Fibroblast of lung (primary cell): ENCODE results near the gene BRCC3.

Source experiments
- EZH2 ChIP-seq: IDR thresholded peaks from 2 replicates; pipeline ENCODE4 v1.5.1; 2012; ENCODE audit warnings: low read length, control low read depth, mild to moderate bottlenecking; ENCODE audit errors: missing control alignments
- TF ChIP-seq, protein P1 (sequence below), 2 donors: IDR thresholded peaks in 1 of 2; conservative IDR thresholded peaks in 1 of 2; 1 replicate in 1 of 2; 2 replicates in 1 of 2; pipeline ENCODE4 v1.5.1; 2011 to 2012; ENCODE audit warnings: low read length in 2 of 2, control low read depth in 1 of 2, inconsistent platforms in 1 of 2, low read depth in 1 of 2, mild to moderate bottlenecking in 1 of 2

DNA sequence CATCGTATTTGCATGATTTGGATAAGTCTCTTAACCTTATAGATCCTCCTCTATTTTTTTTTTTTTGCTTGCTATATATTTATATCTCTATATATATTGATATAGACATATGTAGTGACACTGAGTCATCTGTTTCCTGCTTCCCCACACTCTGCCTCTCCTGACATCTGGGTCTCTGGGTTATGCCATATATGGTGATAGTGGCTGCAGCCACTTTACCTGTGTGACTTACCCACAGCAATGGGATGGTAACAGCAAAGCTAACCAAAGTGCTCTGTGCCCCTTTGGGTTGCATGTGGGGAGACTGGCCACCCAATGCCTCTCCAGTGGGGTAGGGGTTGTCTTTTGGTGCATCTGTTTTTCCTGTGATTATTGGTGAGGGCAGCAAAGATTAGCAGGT, 14.8 kb upstream of the BRCC3 start:
- TF ChIP-seq, protein P1, sequence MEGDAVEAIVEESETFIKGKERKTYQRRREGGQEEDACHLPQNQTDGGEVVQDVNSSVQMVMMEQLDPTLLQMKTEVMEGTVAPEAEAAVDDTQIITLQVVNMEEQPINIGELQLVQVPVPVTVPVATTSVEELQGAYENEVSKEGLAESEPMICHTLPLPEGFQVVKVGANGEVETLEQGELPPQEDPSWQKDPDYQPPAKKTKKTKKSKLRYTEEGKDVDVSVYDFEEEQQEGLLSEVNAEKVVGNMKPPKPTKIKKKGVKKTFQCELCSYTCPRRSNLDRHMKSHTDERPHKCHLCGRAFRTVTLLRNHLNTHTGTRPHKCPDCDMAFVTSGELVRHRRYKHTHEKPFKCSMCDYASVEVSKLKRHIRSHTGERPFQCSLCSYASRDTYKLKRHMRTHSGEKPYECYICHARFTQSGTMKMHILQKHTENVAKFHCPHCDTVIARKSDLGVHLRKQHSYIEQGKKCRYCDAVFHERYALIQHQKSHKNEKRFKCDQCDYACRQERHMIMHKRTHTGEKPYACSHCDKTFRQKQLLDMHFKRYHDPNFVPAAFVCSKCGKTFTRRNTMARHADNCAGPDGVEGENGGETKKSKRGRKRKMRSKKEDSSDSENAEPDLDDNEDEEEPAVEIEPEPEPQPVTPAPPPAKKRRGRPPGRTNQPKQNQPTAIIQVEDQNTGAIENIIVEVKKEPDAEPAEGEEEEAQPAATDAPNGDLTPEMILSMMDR (conservative IDR thresholded peaks at IDR 0.05 in 1 of 2, IDR thresholded peaks at IDR 0.05 in 1 of 2; ENCODE audit: low read depth in 1 of 2, low read length in 2 of 2): no peak
- TF ChIP-seq EZH2: no peak
